HepG2 (cell line): ENCODE data around the gene GJD4. TPM values are rescaled to one million over a fixed set of nuclear protein-coding genes. Genes with fewer than 3 reads are reported as not detected.

Source experiments
- ATAC-seq: fragments of 200-7000 bp; cut with Tn5 transposase; 3 replicates; pipeline ENCODE4 v1.9.1; 2020; ENCODE audit warnings: mild to moderate bottlenecking, moderate library complexity
- BruUV-seq: library from RNA; stranded (reverse); fragments of 400-500 nt; replicated peaks from 2 replicates; lab custom pipeline; 2021; lab: Mats Ljungman, UMichigan
- CTCF ChIA-PET: fragments of 300-600 bp; formaldehyde crosslinking; extraction: SDS; loops from one replicate; lab custom pipeline; 2021; ENCODE audit warnings: low total read pairs, inconsistent platforms, low intra/inter-chr PET ratio; lab: Yijun Ruan, JAX
- POLR2A ChIA-PET: fragments of 350-600 bp; sonication (Branson Sonifier 250); formaldehyde crosslinking; loops from one replicate; lab custom pipeline; 2020; ENCODE audit warnings: antibody characterized with exemption, inconsistent platforms; lab: Yijun Ruan, JAX
- DNase-seq: peaks from one replicate; pipeline ENCODE4 v3.0.0-alpha.2; 2015; ENCODE audit warnings: low spot score
- FAIRE-seq: peaks from 3 replicates; lab custom pipeline; 2011; peaks lifted over from hg19 to GRCh38; lab: Jason Lieb, UNC
- H2AFZ ChIP-seq: one replicate; pipeline ENCODE4 v1.6.1; 2011; ENCODE audit warnings: low read length, inconsistent platforms
- H3K27ac ChIP-seq: fragments of 300-600 bp; 3 replicates; pipeline ENCODE4 v1.8.0; 2011; ENCODE audit warnings: mixed run types, mild to moderate bottlenecking, mixed read lengths, low read length, inconsistent platforms; ENCODE audit not compliant: insufficient read depth; ENCODE audit errors: extremely low read length
- H3K27me3 ChIP-seq, 2 experiments: fragments of 200-600 bp in 1 of 2; 2 replicates in 1 of 2; 3 replicates in 1 of 2; pipeline versions ENCODE4 v1.6.0 to v1.8.0; 2011; ENCODE audit warnings: low read length in 2 of 2, mild to moderate bottlenecking in 2 of 2, moderate library complexity in 2 of 2, inconsistent platforms in 1 of 2; ENCODE audit not compliant: insufficient read depth in 2 of 2, control insufficient read depth in 1 of 2
- H3K36me3 ChIP-seq, 2 experiments: fragments of 200-600 bp in 1 of 2; replicated peaks in 1 of 2; 2 replicates in 1 of 2; 3 replicates in 1 of 2; pipeline versions ENCODE4 v1.5.1 to v1.8.0; 2011; ENCODE audit warnings: low read length in 2 of 2, inconsistent platforms in 1 of 2; ENCODE audit not compliant: insufficient read depth in 2 of 2, control insufficient read depth in 1 of 2
- H3K4me1 ChIP-seq: 2 replicates; pipeline ENCODE4 v1.5.1; 2012; ENCODE audit warnings: low read length, inconsistent platforms; ENCODE audit not compliant: insufficient read depth
- H3K4me2 ChIP-seq: 2 replicates; pipeline ENCODE4 v1.6.0; 2011; ENCODE audit warnings: low read depth, low read length, inconsistent platforms
- H3K4me3 ChIP-seq, 3 experiments: fragments of 200-600 bp in 1 of 3; sonication (generic), shearing (Covaris generic) in 1 of 3; replicated peaks in 1 of 3; 2 replicates each; pipeline ENCODE4 v1.5.1; 2011 to 2016; ENCODE audit warnings: low read length in 3 of 3, inconsistent platforms in 2 of 3, low read depth in 2 of 3, mild to moderate bottlenecking in 2 of 3, control low read depth in 1 of 3, mixed read lengths in 1 of 3; ENCODE audit not compliant: insufficient read depth in 1 of 3
- H3K79me2 ChIP-seq: one replicate; pipeline ENCODE4 v1.6.1; 2011; ENCODE audit warnings: low read length, inconsistent platforms; ENCODE audit not compliant: insufficient read depth
- H3K9ac ChIP-seq: 2 replicates; pipeline ENCODE4 v1.6.0; 2011; ENCODE audit warnings: mild to moderate bottlenecking, low read depth, low read length, inconsistent platforms; ENCODE audit not compliant: insufficient read depth
- H3K9me3 ChIP-seq: 2 replicates; pipeline ENCODE4 v1.5.1; 2012; ENCODE audit warnings: mild to moderate bottlenecking, low read length
- H4K20me1 ChIP-seq: 2 replicates; pipeline ENCODE4 v1.6.0; 2011; ENCODE audit warnings: inconsistent platforms, mild to moderate bottlenecking, low read length, moderate library complexity; ENCODE audit not compliant: insufficient read depth
- FOXO1 ChIP-seq: sonication (generic); formaldehyde crosslinking; IDR thresholded peaks from 2 replicates; pipeline ENCODE4 v1.4.0; 2020; ENCODE audit warnings: missing genetic modification reagents
- HDAC2 ChIP-seq: sonication (generic); formaldehyde crosslinking; IDR thresholded peaks from 2 replicates; pipeline ENCODE4 v1.4.0; 2020; ENCODE audit warnings: missing genetic modification reagents
- NCOR1 ChIP-seq: fragments of 200-600 bp; sonication (generic); IDR thresholded peaks from 2 replicates; pipeline ENCODE4 v1.7.0; 2017; ENCODE audit warnings: antibody characterized with exemption, low read length, borderline replicate concordance
- POLR2G ChIP-seq: fragments of 200-400 bp; formaldehyde crosslinking; IDR thresholded peaks from 2 replicates; pipeline ENCODE4 v1.6.1; 2018; ENCODE audit warnings: mild to moderate bottlenecking, low read depth, low read length, moderate library complexity
- PPARG ChIP-seq: conservative IDR thresholded peaks from 2 replicates; pipeline ENCODE4 v1.6.1; 2016; ENCODE audit warnings: missing biosample characterization, missing genetic modification reagents
- SYNCRIP ChIP-seq: fragments of 200-400 bp; formaldehyde crosslinking; IDR thresholded peaks from 2 replicates; pipeline ENCODE4 v1.6.1; 2018; ENCODE audit warnings: mild to moderate bottlenecking, low read depth, low read length; ENCODE audit not compliant: insufficient read depth
- TSC22D2 ChIP-seq: sonication (generic); formaldehyde crosslinking; IDR thresholded peaks from 2 replicates; pipeline ENCODE4 v1.5.1; 2020; ENCODE audit warnings: missing genetic modification reagents, mild to moderate bottlenecking, borderline replicate concordance
- ZFP36 ChIP-seq: fragments of 150-350 bp; IDR thresholded peaks from 2 replicates; pipeline ENCODE4 v1.6.1; 2018; ENCODE audit warnings: borderline replicate concordance, low read length, low read depth; ENCODE audit not compliant: partially characterized antibody
- ZFP82 ChIP-seq: sonication (generic); formaldehyde crosslinking; IDR thresholded peaks from 2 replicates; pipeline ENCODE4 v1.5.1; 2020; ENCODE audit warnings: mild to moderate bottlenecking, missing genetic modification reagents, borderline replicate concordance
- ZFYVE20 ChIP-seq: sonication (generic); formaldehyde crosslinking; IDR thresholded peaks from 2 replicates; pipeline ENCODE4 v1.8.0; 2023; ENCODE audit warnings: low read depth, mild to moderate bottlenecking, moderate library complexity, missing genetic modification reagents, borderline replicate concordance
- ZNF468 ChIP-seq: sonication (generic); formaldehyde crosslinking; IDR thresholded peaks from 2 replicates; pipeline ENCODE4 v1.8.0; 2022; ENCODE audit warnings: mild to moderate bottlenecking, moderate library complexity, missing genetic modification reagents
- ZNF749 ChIP-seq: sonication (generic); formaldehyde crosslinking; IDR thresholded peaks from 2 replicates; pipeline ENCODE4 v1.8.0; 2022; ENCODE audit warnings: mild to moderate bottlenecking, missing genetic modification reagents, moderate library complexity, borderline replicate concordance
- WGBS: methylation state at CpG from one replicate; pipeline ENCODE4 v1.1.6; 2017; ENCODE audit warnings: low lambda C conversion rate; 5-methylcytosine and 5-hydroxymethylcytosine counted together
- in situ Hi-C: cut with HindIII; loops from 2 replicates; pipeline ENCODE4 v1.10.0; 2017; ENCODE audit warnings: low pct_unique_long_range_greater_than_20kb; ENCODE audit not compliant: extremely low pct_ligation_motif_present
- intact Hi-C: fragments of 100-400 bp; cut with micrococcal nuclease; formaldehyde crosslinking; loops from one replicate; pipeline ENCODE4 v1.10.0; 2022; ENCODE audit not compliant: unreplicated experiment
- polyA plus RNA-seq, 8 experiments: library from polyadenylated mRNA; depleted of rRNA in 3 of 8; stranded (reverse) in 7 of 8; unstranded in 1 of 8; fragments of >200 nt; fragmentation: Illumina TruSeq in 4 of 8; extraction: Trizol in 4 of 8; gene quantifications; 2 replicates each; pipeline versions ENCODE4 v1.2.1 to v1.2.3, GENCODE V29; 2011 to 2016; ENCODE audit warnings: low read depth in 4 of 8, missing spikeins in 1 of 8, mixed read lengths in 1 of 8; ENCODE audit not compliant: insufficient read depth in 1 of 8
- total RNA-seq, 5 experiments: library from RNA; depleted of rRNA; stranded (reverse); fragments of >200 nt; fragmentation: Illumina TruSeq; extraction: Trizol; gene quantifications; 2 replicates each; pipeline ENCODE4 v1.2.3, GENCODE V29; 2016; ENCODE audit warnings: low read depth in 1 of 5
- TF ChIP-seq, protein P1 (sequence below): sonication (generic); formaldehyde crosslinking; IDR thresholded peaks from 2 replicates; pipeline ENCODE4 v1.5.0; 2020; ENCODE audit warnings: missing genetic modification reagents, mild to moderate bottlenecking, borderline replicate concordance
- TF ChIP-seq, protein P2 (sequence below): sonication (generic); formaldehyde crosslinking; IDR thresholded peaks from 2 replicates; pipeline ENCODE4; 2020; ENCODE audit warnings: missing genetic modification reagents, mild to moderate bottlenecking, borderline replicate concordance
- TF ChIP-seq, protein P3 (sequence below): sonication (generic); formaldehyde crosslinking; IDR thresholded peaks from 2 replicates; pipeline ENCODE4 v1.5.1; 2020; ENCODE audit warnings: missing genetic modification reagents, mild to moderate bottlenecking, borderline replicate concordance
- TF ChIP-seq, protein P4 (sequence below): sonication (generic); formaldehyde crosslinking; IDR thresholded peaks from 2 replicates; pipeline ENCODE4 v1.8.1; 2023; ENCODE audit warnings: mild to moderate bottlenecking, missing genetic modification reagents, borderline replicate concordance
- TF ChIP-seq, protein P5 (sequence below): sonication (generic); formaldehyde crosslinking; IDR thresholded peaks from 2 replicates; pipeline ENCODE4 v1.5.0; 2020; ENCODE audit warnings: missing genetic modification reagents, mild to moderate bottlenecking, borderline replicate concordance

The GJD4 gene
- total and polyA plus RNA-seq, 2 of the 13 experiments (the other 11 are each of a cell fraction or from before 2014, with no cell fraction given): not detected

DNA sequence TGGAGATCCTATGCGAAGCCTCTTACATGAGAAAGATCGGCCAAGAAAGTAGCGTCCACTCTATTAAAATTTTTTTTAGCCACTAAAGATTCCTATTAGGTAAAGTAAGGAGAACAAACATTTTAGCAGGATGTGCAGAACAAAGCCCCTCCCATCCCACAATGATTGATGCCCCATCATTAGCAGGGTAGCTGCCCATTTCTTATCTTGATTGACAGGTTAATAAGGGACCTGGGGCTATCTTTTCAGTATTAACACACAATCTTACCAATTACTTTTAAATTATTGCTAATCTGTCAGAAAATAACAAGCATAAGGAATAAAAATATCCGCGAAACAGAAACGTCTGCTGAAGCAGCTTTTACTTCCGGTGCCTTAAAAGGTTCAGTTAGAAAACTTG, 31.8 kb downstream of the GJD4 start:
- H4K20me1 ChIP-seq: no peaks in the 10 kb centered on the region
- no peak for ATAC-seq
- WGBS: 55% methylated on average over 7 of the region's 7 CpGs
- no peaks in the 10 kb centered on the region for H3K79me2 ChIP-seq
- BruUV-seq: no TSS peak
- in situ Hi-C loops: loop anchor here (5.0 kb wide), 2 partner anchors 1140 to 1245 kb away; no protein-coding TSS in a partner anchor
- peaks cover 3 to 7% of the 10 kb centered on the region in 2 experiments; a peak in 4 of 5 replicates for H3K27me3 ChIP-seq
- no peak for DNase-seq
- H3K27ac ChIP-seq: no peak overlapping the region
- TF ChIP-seq ZFP82 (CRISPR knock-in tag): no peak
- TF ChIP-seq, protein P1, sequence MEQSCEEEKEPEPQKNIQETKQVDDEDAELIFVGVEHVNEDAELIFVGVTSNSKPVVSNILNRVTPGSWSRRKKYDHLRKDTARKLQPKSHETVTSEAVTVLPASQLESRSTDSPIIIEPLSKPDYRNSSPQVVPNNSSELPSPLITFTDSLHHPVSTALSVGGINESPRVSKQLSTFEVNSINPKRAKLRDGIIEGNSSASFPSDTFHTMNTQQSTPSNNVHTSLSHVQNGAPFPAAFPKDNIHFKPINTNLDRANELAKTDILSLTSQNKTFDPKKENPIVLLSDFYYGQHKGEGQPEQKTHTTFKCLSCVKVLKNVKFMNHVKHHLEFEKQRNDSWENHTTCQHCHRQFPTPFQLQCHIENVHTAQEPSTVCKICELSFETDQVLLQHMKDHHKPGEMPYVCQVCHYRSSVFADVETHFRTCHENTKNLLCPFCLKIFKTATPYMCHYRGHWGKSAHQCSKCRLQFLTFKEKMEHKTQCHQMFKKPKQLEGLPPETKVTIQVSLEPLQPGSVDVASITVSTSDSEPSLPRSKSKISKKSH (CRISPR knock-in tag): no peak
- TF ChIP-seq, protein P2, sequence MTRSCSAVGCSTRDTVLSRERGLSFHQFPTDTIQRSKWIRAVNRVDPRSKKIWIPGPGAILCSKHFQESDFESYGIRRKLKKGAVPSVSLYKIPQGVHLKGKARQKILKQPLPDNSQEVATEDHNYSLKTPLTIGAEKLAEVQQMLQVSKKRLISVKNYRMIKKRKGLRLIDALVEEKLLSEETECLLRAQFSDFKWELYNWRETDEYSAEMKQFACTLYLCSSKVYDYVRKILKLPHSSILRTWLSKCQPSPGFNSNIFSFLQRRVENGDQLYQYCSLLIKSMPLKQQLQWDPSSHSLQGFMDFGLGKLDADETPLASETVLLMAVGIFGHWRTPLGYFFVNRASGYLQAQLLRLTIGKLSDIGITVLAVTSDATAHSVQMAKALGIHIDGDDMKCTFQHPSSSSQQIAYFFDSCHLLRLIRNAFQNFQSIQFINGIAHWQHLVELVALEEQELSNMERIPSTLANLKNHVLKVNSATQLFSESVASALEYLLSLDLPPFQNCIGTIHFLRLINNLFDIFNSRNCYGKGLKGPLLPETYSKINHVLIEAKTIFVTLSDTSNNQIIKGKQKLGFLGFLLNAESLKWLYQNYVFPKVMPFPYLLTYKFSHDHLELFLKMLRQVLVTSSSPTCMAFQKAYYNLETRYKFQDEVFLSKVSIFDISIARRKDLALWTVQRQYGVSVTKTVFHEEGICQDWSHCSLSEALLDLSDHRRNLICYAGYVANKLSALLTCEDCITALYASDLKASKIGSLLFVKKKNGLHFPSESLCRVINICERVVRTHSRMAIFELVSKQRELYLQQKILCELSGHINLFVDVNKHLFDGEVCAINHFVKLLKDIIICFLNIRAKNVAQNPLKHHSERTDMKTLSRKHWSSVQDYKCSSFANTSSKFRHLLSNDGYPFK (CRISPR knock-in tag): no peak
- TF ChIP-seq, protein P3, sequence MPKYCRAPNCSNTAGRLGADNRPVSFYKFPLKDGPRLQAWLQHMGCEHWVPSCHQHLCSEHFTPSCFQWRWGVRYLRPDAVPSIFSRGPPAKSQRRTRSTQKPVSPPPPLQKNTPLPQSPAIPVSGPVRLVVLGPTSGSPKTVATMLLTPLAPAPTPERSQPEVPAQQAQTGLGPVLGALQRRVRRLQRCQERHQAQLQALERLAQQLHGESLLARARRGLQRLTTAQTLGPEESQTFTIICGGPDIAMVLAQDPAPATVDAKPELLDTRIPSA: no peak
- TF ChIP-seq, protein P4, sequence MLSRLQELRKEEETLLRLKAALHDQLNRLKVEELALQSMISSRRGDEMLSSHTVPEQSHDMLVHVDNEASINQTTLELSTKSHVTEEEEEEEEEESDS: no peak
- no peak for TF ChIP-seq FOXO1 (CRISPR knock-in tag)
- TF ChIP-seq PPARG (CRISPR knock-in tag): no peak
- TF ChIP-seq POLR2G: no peak
- no peak for TF ChIP-seq TSC22D2 (CRISPR knock-in tag)
- TF ChIP-seq HDAC2 (CRISPR knock-in tag): no peak
- TF ChIP-seq ZFP36: no peak
- TF ChIP-seq NCOR1: no peak
- TF ChIP-seq ZFYVE20 (CRISPR knock-in tag): no peak
- no peak for TF ChIP-seq ZNF749 (CRISPR knock-in tag)
- TF ChIP-seq ZNF468 (CRISPR knock-in tag): no peak
- TF ChIP-seq SYNCRIP: no peak
- TF ChIP-seq, protein P5, sequence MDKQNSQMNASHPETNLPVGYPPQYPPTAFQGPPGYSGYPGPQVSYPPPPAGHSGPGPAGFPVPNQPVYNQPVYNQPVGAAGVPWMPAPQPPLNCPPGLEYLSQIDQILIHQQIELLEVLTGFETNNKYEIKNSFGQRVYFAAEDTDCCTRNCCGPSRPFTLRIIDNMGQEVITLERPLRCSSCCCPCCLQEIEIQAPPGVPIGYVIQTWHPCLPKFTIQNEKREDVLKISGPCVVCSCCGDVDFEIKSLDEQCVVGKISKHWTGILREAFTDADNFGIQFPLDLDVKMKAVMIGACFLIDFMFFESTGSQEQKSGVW (CRISPR knock-in tag): no peak
- no peak for FAIRE-seq
- peaks cover 7% of the 10 kb centered on the region for H3K4me1 ChIP-seq
- H3K9me3 ChIP-seq: no peaks in the 10 kb centered on the region
- ChIA-PET CTCF (interaction anchor here (2.1 kb wide), 1 partner anchor 144 kb away, joined by 18 read pairs; no protein-coding TSS in a partner anchor), POLR2A (no interaction called here)
- no peak overlapping the region for H2AFZ ChIP-seq
- no peak overlapping the region for H3K9ac ChIP-seq
- H3K4me2 ChIP-seq: no peak overlapping the region
- no peaks in the 10 kb centered on the region for H3K36me3 ChIP-seq
- intact Hi-C loops: loop anchor here (5.0 to 10.0 kb wide), 2 partner anchors 298 to 1250 kb away; no protein-coding TSS in a partner anchor
- no peak overlapping the region for H3K4me3 ChIP-seq
